ENCODE measurements around the gene NEUROG1.
A peak's percentile ranks its signal among the peaks of the same experiment; 100 is the strongest.

Gene NEUROG1, protein sequence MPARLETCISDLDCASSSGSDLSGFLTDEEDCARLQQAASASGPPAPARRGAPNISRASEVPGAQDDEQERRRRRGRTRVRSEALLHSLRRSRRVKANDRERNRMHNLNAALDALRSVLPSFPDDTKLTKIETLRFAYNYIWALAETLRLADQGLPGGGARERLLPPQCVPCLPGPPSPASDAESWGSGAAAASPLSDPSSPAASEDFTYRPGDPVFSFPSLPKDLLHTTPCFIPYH

DNA sequence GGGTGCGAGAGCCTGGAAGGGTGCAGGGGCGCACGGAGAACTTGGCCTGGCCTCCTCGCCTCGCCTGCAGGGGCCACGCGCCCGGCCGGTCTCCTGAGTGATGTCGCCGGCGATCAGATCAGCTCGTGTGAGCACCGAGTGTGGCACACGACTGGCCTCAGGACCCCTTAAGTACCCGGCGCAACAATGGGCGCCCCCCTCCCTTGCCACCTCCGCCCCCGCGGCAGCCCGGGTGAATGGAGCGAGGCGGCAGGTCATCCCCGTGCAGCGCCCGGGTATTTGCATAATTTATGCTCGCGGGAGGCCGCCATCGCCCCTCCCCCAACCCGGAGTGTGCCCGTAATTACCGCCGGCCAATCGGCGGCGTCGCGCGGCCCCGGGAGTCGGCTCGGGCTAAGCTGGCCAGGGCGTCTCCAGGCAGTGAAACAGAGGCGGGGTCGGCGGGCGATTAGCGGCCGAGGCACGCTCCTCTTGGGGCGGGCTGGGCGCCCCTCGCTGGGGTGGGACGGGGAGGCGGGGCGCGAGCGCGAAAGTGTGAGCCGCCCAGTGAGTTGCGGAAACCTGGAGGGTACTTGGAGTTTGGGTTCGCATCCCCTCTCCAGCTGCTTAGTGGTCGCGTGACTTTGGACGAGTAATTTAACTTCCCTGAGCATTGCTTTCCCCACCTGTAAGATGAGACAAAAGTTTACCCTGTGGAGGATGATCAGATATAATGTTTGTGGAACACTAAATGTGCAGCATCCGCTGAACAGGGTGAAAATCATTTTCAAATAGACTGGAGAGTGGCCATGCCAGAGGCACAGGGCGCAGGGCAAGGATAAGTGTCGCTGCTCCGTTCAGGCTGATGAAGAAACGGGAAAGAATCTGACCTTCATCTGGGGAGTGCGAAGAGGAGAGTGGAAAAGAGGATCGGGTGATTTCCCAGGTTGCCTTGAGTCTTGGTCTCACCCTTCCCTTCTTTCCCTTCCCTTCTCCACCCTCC lies at the start of gene NEUROG1:
TSS of gene NEUROG1 (minus strand) at position 145 of the 982 bp plus-strand sequence. CDS start 274 bp downstream, outside the sequence.
- no peak for DNase-seq (ENCODE audit: extremely low read depth in 1 of 2, low read depth in 1 of 2)

DNA sequence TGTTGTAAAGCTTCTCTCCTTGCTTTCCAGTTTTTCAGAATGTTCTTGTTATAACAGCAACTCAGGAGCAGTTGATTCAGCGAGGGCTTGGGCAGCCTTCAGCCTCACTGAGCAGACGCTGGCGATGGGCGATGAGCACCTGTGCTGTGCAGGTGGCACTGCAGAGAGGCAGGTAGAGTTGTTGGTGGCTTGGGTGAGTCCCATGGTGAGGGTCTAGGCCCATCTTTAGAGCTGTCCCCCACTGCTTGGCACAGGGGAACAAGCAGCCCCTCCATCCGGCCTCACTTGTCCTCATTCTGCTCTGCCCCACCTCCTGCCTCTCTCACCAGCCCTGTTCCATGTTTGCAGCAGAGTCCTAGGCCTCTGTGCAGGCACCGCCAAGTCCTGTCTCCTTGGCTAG lies 49.2 kb upstream of the NEUROG1 start:
- DNase-seq (ENCODE audit: extremely low read depth in 1 of 2, low read depth in 1 of 2): no peak

DNA sequence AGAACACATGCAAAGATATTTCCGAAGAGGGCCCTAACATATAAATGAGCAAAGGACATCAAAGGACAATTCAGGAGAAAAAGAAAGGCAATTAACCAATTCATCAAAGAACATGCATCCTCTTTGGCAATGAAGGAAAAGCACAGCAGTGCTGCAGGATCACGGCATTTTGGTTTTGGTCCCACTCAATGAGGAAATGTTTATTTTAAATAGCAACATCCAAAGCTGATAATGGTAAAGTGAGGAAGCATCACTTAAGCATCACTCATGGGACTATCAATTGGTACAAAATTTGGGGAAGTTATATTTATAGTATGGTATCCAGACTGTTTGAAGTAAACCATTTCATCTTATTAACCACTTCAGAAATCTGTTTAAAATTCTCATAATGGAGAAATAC lies 48.5 kb upstream of the NEUROG1 start:
- no peak for DNase-seq (ENCODE audit: extremely low read depth in 1 of 2, low read depth in 1 of 2)

DNA sequence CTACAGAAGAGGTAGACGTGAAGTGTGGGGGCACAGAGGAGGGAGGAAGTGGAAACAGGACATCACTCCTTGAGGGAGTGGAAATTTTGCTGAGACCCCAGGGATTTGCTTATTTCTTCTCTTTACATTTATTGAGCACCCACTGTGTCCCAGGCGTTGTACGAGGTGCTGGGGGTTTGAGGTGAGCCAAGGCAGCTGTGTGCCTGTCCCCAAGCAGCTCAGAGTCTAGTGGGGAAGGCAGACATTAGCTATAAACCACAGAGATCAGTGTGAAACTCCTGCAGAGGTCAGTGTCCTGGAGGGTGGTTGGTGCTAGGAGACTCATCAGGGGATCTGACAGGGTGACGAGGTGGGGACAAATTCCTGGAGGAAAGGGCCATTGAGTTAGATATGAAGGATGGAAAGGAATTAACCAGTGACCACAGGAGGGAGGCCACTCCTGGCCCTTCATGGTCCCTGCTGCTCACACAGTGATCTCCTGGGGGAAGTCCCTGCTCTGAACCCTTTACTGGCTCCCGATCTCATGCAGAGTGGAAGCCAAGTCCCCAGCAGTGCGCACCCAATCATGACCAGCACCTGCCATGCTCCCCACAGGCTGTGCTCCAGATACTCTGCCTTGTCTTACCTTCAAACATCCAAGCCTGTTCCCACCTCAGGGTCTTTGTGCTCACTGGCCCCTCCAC lies 46.5 kb upstream of the NEUROG1 start:
- no peak for DNase-seq (ENCODE audit: extremely low read depth in 1 of 2, low read depth in 1 of 2)

DNA sequence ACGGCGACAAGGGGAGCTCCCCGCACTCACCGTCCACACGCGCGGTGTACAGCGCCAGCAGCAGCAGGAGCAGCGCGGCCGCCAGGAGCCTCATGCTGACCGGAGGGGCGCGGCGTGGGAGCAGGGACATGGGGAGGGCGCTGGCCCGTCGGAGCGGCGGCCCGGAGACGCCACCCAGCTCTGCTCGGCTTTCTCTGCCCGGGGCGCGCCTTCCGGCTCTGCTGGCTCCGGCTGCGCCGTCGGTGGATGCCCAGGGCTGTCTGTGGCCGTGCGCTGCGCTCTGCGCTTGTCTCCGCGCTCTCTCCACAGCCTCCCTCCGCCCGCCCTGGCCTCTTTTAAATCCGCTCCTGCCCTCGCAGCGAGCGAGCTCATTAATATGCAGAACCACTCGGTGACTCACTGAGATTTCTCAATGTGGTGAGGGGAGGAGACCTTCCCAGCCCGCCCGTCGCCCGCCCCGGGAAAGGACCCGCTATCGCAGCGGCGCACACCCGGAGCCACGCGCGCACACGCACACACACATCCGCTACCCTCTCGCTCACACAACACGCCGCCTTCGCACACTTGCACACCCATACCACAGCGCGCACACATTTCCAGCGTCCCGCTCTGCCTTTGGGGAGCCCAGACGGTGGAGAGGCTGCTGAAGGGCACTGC lies 43.0 kb upstream of the NEUROG1 start, which contains the start of gene CXCL14:
TSS of gene CXCL14 (minus strand) at position 307 of the 657 bp plus-strand sequence. CDS start at position 94, 213 bp downstream.
- no peak for DNase-seq (ENCODE audit: extremely low read depth in 1 of 2, low read depth in 1 of 2)

DNA sequence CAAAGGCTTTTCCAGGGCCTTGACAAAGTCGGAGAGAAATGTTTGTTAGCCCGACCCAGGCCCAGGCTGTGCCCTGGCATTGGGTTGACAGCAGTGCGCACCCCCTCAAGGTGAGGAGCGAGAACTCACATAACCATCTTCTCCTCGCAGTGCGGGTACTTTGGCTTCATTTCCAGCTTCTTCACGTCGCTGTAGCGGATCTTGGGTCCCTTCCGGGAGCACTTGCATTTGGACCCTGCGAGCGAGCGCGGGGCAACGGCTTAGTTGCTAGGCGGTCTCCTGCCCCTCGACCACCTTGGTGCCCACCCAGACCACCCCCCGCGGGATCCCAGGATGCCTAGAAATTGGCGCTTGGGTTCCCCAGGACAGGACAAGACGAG lies 42.5 kb upstream of the NEUROG1 start:
- DNase-seq (ENCODE audit: extremely low read depth in 1 of 2, low read depth in 1 of 2): no peak

DNA sequence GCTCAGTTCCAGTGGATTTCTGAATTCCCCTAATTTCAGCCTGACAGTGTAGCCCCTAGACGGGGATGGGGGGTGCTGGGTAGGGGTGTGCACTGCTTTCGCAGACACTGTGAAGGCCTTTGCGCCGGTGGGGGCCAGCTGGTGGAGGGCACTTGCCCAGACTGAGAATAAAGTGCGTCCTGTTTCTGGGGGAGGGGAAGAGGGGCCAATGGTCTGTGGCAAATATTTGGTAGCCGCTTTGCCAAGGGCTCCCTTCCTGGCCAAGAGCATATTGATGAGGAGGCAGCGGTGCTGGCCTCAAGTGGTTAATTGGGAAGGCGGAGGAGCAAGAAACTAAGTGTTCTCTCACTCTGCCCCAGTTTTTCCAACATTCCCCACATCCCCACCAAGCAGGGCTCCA lies 41.7 kb upstream of the NEUROG1 start:
- DNase-seq (ENCODE audit: extremely low read depth in 1 of 2, low read depth in 1 of 2): no peak

DNA sequence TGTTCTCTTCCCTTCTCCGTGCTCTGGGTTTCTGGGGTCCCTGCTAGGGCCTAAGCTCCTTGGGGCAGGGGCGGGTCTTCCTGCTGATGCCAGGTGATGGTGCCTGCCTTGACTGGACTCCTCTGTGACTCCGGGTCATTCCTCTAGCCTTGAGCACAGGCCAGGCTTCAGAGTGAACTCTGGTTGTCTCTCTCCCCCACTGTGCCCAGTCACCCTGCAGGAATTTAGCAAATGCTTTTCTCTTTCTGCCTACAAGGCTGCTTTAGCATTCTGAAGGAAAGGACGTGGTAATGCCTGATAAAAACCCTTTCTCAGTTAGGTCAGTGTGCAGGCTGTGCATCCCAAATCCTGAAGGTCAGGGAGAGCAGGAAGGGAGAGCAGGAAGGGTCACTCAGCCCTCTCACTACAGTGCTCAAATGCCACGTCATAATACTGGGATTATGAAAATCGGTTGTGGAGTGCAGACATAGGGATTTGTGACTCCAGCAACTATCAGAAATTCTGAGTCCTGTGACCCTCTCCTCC lies 40.4 kb upstream of the NEUROG1 start:
- DNase-seq (ENCODE audit: extremely low read depth in 1 of 2, low read depth in 1 of 2): no peak

DNA sequence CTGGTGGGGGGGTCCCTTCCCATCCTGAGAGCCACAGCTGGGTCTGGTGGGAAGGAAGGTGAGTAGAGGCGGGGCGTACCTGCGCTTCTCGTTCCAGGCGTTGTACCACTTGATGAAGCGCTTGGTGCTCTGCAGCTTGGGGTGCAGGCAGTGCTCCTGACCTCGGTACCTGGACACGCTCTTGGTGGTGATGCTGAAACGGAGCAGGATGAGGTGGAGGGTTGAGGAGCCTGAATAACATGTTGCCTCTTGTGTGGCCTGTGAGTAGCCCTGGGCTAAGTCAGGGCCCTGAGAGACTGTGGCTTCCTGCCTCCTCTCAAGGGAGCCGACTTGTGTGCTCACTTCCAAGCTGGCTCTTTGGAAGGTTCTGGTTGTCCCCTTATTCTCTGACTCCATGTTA lies 38.7 kb upstream of the NEUROG1 start:
- no peak for DNase-seq (ENCODE audit: extremely low read depth in 1 of 2, low read depth in 1 of 2)

DNA sequence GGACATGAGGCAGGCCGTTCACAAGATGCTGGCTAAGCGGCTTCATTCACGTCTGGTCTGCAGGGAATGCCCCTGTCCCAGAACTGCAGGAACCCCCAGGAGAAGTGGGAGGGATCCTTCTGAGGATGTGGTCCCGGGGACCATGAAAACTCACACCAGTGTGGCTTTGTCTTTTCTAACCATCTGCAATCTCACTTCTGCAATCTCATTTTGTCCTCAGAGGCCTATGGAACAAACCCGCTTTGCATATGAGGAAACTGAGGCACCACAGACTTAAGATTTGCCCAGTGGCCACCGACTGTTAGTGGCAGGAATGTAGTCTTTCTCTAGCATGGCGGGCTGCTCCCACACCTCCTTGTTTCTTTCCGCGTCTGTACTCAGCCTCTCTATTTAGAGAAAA lies 36.1 kb upstream of the NEUROG1 start:
- DNase-seq (ENCODE audit: extremely low read depth in 1 of 2, low read depth in 1 of 2): no peak

DNA sequence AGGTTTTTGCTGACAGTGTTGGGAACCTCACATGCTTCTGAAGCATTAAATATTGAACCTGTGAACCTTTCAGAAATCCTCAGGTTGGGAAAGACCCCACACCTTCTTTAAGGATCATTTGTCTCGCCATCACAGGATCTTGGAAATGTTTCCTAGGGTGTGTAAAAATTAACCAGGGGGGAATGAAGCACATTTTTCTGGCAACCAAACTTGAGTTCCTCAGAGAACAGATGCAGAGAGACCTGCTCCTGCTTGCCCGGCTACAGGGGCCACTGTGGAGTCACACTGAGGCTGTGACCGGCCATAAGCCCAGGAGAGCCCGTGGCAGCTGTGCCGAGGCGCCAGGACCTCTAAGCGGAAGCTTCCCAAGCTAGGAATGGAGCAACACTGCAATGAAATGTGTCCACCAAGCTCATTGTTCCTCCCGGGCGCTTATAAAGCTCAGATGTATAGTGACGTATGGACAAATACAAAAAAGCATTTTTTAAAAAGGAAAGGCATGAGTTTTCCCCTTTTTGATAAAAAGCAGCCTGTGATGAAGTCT lies 35.4 kb upstream of the NEUROG1 start:
- no peak for DNase-seq (ENCODE audit: extremely low read depth in 1 of 2, low read depth in 1 of 2)

DNA sequence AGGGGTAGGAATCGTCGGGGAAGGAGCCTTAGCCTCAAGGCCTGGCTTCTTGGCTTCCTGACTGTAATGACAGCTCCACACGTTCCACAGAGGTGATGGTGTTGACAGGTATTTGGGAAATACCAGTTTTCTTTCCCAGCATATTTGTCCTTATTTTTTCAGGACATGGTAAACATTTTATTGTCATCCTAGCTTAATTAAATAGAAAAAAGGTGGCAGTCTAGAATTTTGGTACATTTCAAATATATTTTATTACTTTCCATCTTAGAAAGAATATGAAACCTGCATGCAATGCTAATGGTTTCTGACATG lies 34.6 kb upstream of the NEUROG1 start:
- no peak for DNase-seq (ENCODE audit: extremely low read depth in 1 of 2, low read depth in 1 of 2)

DNA sequence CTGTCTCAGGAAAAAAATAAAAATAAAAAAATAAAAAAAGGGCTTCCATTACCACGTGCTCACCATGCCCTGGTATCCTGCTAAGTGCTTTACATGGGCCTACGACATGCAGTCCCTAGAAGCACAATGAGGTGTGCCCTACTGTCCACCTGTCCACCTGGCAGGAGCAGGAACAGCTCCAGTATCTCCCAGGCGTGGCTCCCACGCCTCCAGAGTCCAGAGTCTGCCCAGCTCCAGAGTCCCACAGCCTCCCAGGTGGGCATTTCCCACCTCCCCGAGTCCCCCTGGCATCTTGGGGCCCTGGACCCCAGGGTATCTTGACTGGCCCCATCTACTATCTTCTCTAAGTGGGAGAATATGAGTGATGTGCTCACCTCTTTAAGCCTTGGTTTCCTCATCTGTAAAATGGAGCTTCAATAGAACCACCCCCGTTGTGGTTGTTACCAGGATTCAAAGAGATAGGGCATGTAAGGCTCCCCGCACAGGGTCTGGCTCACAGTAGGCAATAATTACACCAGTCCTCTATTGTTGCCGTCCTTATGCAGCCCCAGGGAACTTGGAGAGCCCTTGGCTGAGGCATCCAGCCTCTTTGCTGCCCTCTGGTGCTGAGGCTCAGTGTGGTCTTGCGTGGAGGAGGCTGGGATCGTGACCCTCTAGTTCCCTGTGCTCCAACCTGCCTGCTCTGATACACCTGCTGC lies 34.1 kb upstream of the NEUROG1 start:
- DNase-seq (ENCODE audit: extremely low read depth in 1 of 2, low read depth in 1 of 2): no peak

DNA sequence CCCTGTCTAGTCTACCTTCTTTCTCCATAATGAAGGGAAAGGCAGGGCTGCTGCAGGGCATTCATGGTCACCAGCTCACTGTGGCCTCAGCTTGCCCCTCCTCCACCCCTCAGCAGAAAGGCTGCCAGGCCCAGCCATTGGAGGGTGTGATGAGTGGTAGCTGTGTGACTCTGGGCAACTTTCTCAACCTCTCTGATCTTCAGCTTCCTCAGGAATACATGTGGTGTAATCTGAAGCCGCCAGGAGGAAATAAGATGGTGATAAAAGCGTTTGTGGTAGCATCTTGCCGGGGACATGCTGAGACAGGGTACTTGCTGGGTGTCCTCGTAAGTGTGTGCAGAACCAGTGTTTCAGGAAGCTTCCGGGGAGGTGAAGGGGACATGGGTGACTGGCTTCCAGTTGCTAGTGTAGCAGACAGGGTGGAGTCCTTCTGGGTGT lies 33.2 kb upstream of the NEUROG1 start:
- no peak for DNase-seq (ENCODE audit: extremely low read depth in 1 of 2, low read depth in 1 of 2)

DNA sequence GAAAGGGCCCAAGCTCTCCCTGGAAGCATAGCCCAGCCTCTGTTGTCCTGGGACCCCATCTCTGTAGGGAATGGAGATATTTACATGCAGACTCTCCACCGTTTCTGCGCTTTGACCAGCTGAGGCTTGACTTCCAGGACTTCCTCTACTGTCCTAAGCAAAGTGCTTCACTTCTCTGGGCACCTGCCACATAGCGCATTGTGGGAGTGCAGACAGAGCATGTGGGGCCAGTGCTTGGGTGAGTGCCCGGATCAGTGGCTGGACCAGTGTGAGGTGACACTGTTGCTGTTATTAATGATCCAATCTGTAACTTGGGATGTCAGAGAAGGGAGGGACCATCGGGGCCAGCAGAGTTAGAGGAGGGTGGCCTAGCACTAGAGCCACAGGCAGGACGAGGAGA lies 32.5 kb upstream of the NEUROG1 start:
- DNase-seq (ENCODE audit: extremely low read depth in 1 of 2, low read depth in 1 of 2): no peak

DNA sequence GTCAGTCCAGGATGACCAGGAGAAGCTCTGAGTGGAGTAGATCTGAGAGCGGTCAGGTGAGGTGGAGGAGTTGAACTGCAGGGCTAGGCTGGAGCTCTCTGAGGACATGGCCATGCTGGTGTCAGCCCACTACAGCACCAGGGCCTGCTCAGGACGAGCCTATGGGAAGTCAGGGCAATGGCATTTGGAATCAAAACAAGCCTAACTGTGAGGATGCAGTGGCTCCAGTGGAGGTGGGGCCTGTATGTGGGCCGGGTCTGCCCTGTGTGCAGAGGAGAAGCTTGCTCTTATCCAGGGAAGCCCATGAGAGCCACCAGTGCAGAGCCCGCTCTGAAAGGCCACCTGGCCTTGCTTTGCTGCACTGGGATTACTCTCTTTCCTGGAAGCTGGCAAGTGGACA lies 31.9 kb upstream of the NEUROG1 start:
- no peak for DNase-seq (ENCODE audit: extremely low read depth in 1 of 2, low read depth in 1 of 2)

DNA sequence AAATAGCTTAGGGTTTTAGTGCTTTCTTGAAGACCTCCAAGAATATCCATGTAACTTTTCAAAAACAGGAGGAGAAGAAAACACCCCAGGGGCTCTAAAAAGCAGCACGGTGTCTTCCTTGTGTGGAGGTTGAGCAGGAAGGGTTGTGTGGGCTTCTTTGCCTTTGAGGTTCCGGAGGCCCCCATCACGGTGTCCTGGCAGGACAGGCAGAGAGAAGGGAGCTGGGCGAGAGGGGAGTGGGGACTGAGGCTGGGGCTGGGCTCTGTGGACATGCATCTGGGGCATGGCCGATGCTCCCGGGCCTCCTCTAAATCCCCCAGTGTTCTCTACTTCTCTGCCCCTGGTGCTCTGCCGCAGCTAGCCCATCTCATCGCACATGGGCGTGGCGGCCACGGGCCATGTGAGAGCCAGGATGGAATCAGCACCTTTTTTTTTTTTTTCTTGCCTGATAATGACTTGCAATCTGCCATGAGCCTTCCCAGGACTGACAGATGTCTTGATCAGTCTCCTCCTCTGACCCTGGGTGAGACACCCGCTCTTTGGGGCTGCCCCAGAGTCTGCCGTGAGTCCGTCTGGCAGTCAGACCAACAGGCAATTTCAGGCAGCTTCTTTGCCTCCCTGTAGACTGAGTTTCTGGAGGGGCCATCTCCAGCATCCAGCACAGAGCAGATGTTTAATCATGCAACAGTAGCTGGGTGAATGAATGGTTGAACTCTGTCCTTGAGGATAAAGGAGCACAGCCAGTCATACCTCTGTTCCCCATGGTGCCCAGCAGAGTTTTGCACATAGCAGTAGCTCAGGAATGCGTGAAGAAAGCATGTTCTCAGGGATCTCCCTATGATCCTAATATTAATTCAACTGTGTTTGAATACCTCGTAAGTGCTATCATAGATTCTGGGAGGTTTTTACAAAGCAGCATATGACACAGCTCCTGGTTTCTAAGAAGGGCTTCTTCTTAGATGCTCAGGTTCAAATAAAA lies 30.9 kb upstream of the NEUROG1 start:
- DNase-seq (ENCODE audit: extremely low read depth in 1 of 2, low read depth in 1 of 2): no peak

DNA sequence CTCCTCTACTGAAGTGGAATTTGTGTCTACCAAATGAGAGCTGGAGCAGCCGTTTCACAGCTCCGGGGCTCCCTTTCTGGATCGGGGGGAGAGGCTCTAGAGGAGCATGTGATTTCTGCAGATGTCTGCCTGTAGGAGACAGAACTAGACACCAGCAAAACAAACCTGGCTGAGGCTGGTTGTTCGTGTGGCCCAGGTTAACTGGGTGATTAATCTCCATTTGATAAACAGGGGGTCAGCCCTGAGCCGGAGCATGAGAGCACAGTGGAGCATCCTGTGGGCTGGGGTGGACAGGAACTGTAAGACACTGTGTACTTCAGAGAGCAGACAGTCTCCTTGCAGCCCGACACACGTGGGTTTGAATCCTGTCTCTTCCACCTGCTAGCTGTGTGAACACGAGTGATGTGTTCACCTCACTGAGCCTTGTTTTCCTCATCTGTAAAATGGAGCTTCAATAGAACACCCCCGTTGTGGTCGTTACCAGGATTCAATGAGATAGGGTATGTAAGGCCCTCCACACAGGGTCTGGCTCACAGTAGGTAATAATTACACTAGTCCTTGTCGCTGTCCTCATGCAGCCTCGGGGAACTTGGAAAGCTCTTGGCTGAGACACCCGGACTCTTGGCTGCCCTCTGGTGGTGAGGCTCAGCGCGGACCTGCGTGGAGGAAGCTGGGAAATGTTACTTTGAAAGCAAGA lies 30.1 kb upstream of the NEUROG1 start:
- peak in 1 of 2 donors; percentile 53 for DNase-seq (ENCODE audit: extremely low read depth in 1 of 2, low read depth in 1 of 2)
